OCI-LY1 (cell line): Measurements from ENCODE around the gene CHST8.

Source experiments
- H2AFZ ChIP-seq: fragments of 200-600 bp; sonication (generic), shearing (Covaris generic); 2 replicates; pipeline ENCODE4 v1.6.0; 2014; ENCODE audit warnings: antibody characterized with exemption, mild to moderate bottlenecking, low read length
- H3F3A ChIP-seq: fragments of 200-600 bp; sonication (generic), shearing (Covaris generic); 2 replicates; pipeline ENCODE4 v1.6.0; 2014; ENCODE audit warnings: mild to moderate bottlenecking, antibody characterized with exemption, low read length, moderate library complexity; ENCODE audit not compliant: insufficient read depth
- H3K27ac ChIP-seq: fragments of 200-600 bp; sonication (generic); 2 replicates; pipeline ENCODE4 v1.5.1; 2014; ENCODE audit warnings: low read length, mixed run types, mild to moderate bottlenecking, low read depth; ENCODE audit not compliant: poor library complexity, severe bottlenecking
- H3K27me3 ChIP-seq: fragments of 200-600 bp; sonication (generic); 2 replicates; pipeline ENCODE4 v1.6.0; 2014; ENCODE audit warnings: antibody characterized with exemption, mild to moderate bottlenecking, low read length, moderate library complexity; ENCODE audit not compliant: insufficient read depth
- H3K36me3 ChIP-seq: fragments of 200-600 bp; sonication (generic); 2 replicates; pipeline ENCODE4 v1.6.1; 2014; ENCODE audit warnings: mild to moderate bottlenecking, antibody characterized with exemption, low read length, moderate library complexity, mixed read lengths; ENCODE audit not compliant: insufficient read depth
- H3K4me1 ChIP-seq: fragments of 200-600 bp; sonication (generic); 2 replicates; pipeline ENCODE4 v1.5.1; 2014; ENCODE audit warnings: mild to moderate bottlenecking, low read length, moderate library complexity; ENCODE audit not compliant: insufficient read depth, severe bottlenecking
- H3K4me2 ChIP-seq: fragments of 200-600 bp; sonication (generic), shearing (Covaris generic); 2 replicates; pipeline ENCODE4 v1.6.1; 2014; ENCODE audit warnings: low read length
- H3K4me3 ChIP-seq: fragments of 200-600 bp; sonication (generic); 2 replicates; pipeline ENCODE4 v1.5.1; 2014; ENCODE audit warnings: low read length, low read depth, mild to moderate bottlenecking, mixed read lengths; ENCODE audit not compliant: poor library complexity, severe bottlenecking
- H3K79me2 ChIP-seq: fragments of 200-600 bp; shearing (Covaris generic); 2 replicates; pipeline ENCODE4 v1.6.1; 2016; ENCODE audit warnings: mixed run types, low read length, mixed read lengths; ENCODE audit not compliant: insufficient read depth
- H3K9ac ChIP-seq: fragments of 200-600 bp; sonication (generic), shearing (Covaris generic); 2 replicates; pipeline ENCODE4 v1.6.1; 2014; ENCODE audit warnings: mild to moderate bottlenecking, low read length, mixed read lengths
- H3K9me2 ChIP-seq: fragments of 200-600 bp; sonication (generic), shearing (Covaris generic); 2 replicates; pipeline ENCODE4 v1.6.1; 2014; ENCODE audit warnings: low read depth, mild to moderate bottlenecking, low read length, mixed read lengths
- H3K9me3 ChIP-seq: fragments of 200-600 bp; shearing (Covaris generic); 2 replicates; pipeline ENCODE4 v1.6.1; 2014; ENCODE audit warnings: low read length, mixed read lengths
- H4K20me1 ChIP-seq: fragments of 200-600 bp; sonication (generic), shearing (Covaris generic); 2 replicates; pipeline ENCODE4 v1.6.0; 2016; ENCODE audit warnings: mild to moderate bottlenecking, low read length; ENCODE audit not compliant: insufficient read depth
- CTCF ChIP-seq: fragments of 200-600 bp; sonication (generic), shearing (Covaris generic); IDR thresholded peaks from 2 replicates; pipeline ENCODE4 v1.5.1; 2017; ENCODE audit warnings: mild to moderate bottlenecking, antibody characterized with exemption, low read length, moderate library complexity, mixed read lengths
- EZH2 ChIP-seq: fragments of 200-600 bp; sonication (generic), shearing (Covaris generic); IDR thresholded peaks from 2 replicates; pipeline ENCODE4 v1.8.0; 2017; ENCODE audit warnings: borderline replicate concordance, mixed run types, mild to moderate bottlenecking, antibody characterized with exemption, low read length, moderate library complexity, mixed read lengths

Gene CHST8

GRCh38 chr19:33746159-33746558 is 124.4 kb downstream of the CHST8 start:
- H4K20me1 ChIP-seq = no peaks in the 10 kb centered on the region
- no peak overlapping the region for H3K9ac ChIP-seq
- H3K4me1 ChIP-seq = no peaks in the 10 kb centered on the region
- TF ChIP-seq CTCF (no peak), EZH2 (no peak)
- no peaks in the 10 kb centered on the region for H3K79me2 ChIP-seq
- no peaks in the 10 kb centered on the region for H3K27me3 ChIP-seq
- H3K9me2 ChIP-seq = no peaks in the 10 kb centered on the region
- no peak overlapping the region for H3K4me3 ChIP-seq
- no peaks in the 10 kb centered on the region for H3K36me3 ChIP-seq
- H3F3A ChIP-seq = no peaks in the 10 kb centered on the region
- H3K4me2 ChIP-seq = no peak overlapping the region
- no peaks in the 10 kb centered on the region for H3K9me3 ChIP-seq
- no peak overlapping the region for H3K27ac ChIP-seq
- no peak overlapping the region for H2AFZ ChIP-seq

GRCh38 chr19:33747273-33747672 is 125.5 kb downstream of the CHST8 start:
- Histone ChIP-seq H3K4me3 (no peak overlapping the region), H3K79me2 (no peaks in the 10 kb centered on the region), H4K20me1 (no peaks in the 10 kb centered on the region), H3K9me2 (no peaks in the 10 kb centered on the region), H3K4me1 (no peaks in the 10 kb centered on the region), H3K9me3 (no peaks in the 10 kb centered on the region), H3K36me3 (no peaks in the 10 kb centered on the region), H3K27me3 (no peaks in the 10 kb centered on the region), H2AFZ (no peak overlapping the region), H3K9ac (no peak overlapping the region), H3F3A (no peaks in the 10 kb centered on the region), H3K4me2 (no peak overlapping the region), H3K27ac (no peak overlapping the region)
- TF ChIP-seq EZH2 (no peak), CTCF (no peak)

- H3K4me3 ChIP-seq = no peak overlapping the region
- no peaks in the 10 kb centered on the region for H3F3A ChIP-seq
- H3K79me2 ChIP-seq = no peaks in the 10 kb centered on the region
- no peaks in the 10 kb centered on the region for H3K27me3 ChIP-seq
- no peak overlapping the region for H2AFZ ChIP-seq
- no peaks in the 10 kb centered on the region for H3K9me2 ChIP-seq
- TF ChIP-seq EZH2 = no peak
- no peak for TF ChIP-seq CTCF
- no peaks in the 10 kb centered on the region for H3K9me3 ChIP-seq
- H3K4me2 ChIP-seq = no peak overlapping the region
- H4K20me1 ChIP-seq = no peaks in the 10 kb centered on the region
- no peak overlapping the region for H3K9ac ChIP-seq
- H3K27ac ChIP-seq = no peak overlapping the region
- H3K36me3 ChIP-seq = no peaks in the 10 kb centered on the region
- no peaks in the 10 kb centered on the region for H3K4me1 ChIP-seq
These were observed 126.5 kb downstream of the CHST8 start for GRCh38 chr19:33748231-33748630.
